Measurements from ENCODE around the gene PDILT.

GRCh38 chr16:20396846-20397467 is 7.6 kb downstream of the PDILT start:
- TF ChIP-seq, protein P1, sequence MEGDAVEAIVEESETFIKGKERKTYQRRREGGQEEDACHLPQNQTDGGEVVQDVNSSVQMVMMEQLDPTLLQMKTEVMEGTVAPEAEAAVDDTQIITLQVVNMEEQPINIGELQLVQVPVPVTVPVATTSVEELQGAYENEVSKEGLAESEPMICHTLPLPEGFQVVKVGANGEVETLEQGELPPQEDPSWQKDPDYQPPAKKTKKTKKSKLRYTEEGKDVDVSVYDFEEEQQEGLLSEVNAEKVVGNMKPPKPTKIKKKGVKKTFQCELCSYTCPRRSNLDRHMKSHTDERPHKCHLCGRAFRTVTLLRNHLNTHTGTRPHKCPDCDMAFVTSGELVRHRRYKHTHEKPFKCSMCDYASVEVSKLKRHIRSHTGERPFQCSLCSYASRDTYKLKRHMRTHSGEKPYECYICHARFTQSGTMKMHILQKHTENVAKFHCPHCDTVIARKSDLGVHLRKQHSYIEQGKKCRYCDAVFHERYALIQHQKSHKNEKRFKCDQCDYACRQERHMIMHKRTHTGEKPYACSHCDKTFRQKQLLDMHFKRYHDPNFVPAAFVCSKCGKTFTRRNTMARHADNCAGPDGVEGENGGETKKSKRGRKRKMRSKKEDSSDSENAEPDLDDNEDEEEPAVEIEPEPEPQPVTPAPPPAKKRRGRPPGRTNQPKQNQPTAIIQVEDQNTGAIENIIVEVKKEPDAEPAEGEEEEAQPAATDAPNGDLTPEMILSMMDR (IDR thresholded peaks at IDR 0.05) = no peak
- no peak for TF ChIP-seq POLR2A (IDR thresholded peaks at IDR 0.05)
